SK-N-SH treated with all-trans-retinoic acid at 6 μM for 48 hours (cell line): ENCODE results near the gene REPS1.

Experiments used
- ATAC-seq: fragments of 200-7000 bp; cut with Tn5 transposase; 3 replicates; pipeline ENCODE4 v1.9.1; 2020; ENCODE audit warnings: mild to moderate bottlenecking, moderate library complexity
- ARNTL ChIP-seq: fragments of 450-650 bp; formaldehyde crosslinking; IDR thresholded peaks from 2 replicates; pipeline ENCODE4 v1.5.0; 2020; ENCODE audit warnings: low read depth, mild to moderate bottlenecking, moderate library complexity, borderline replicate concordance
- CREB5 ChIP-seq: fragments of 250-450 bp; sonication (Bioruptor Pico); IDR thresholded peaks from 2 replicates; pipeline ENCODE4 v1.5.1; 2020; ENCODE audit warnings: low read depth, mild to moderate bottlenecking, moderate library complexity
- CSDC2 ChIP-seq: fragments of 250-450 bp; sonication (Bioruptor Pico); IDR thresholded peaks from 2 replicates; pipeline ENCODE4 v1.5.0; 2020; ENCODE audit warnings: mild to moderate bottlenecking, moderate library complexity
- CSRNP3 ChIP-seq: fragments of 250-450 bp; sonication (Bioruptor Pico); IDR thresholded peaks from 2 replicates; pipeline ENCODE4 v1.5.1; 2021; ENCODE audit warnings: mild to moderate bottlenecking, moderate library complexity
- ESRRG ChIP-seq: fragments of 250-450 bp; sonication (Bioruptor Pico); IDR thresholded peaks from 2 replicates; pipeline ENCODE4 v1.6.1; 2021; ENCODE audit warnings: mild to moderate bottlenecking
- GLIS3 ChIP-seq: fragments of 250-450 bp; sonication (Bioruptor Pico); IDR thresholded peaks from 2 replicates; pipeline ENCODE4 v1.5.0; 2020; ENCODE audit warnings: mild to moderate bottlenecking, moderate library complexity
- ISL1 ChIP-seq: fragments of 250-450 bp; sonication (Bioruptor Pico); IDR thresholded peaks from 2 replicates; pipeline ENCODE4 v2.1.2; 2022; ENCODE audit warnings: mild to moderate bottlenecking, moderate library complexity
- PATZ1 ChIP-seq: fragments of 250-450 bp; sonication (Bioruptor Pico); IDR thresholded peaks from 2 replicates; pipeline ENCODE4 v1.8.0; 2020; ENCODE audit warnings: mild to moderate bottlenecking, moderate library complexity, borderline replicate concordance
- POU6F1 ChIP-seq: fragments of 250-450 bp; sonication (Bioruptor Pico); IDR thresholded peaks from 2 replicates; pipeline ENCODE4 v1.8.0; 2021; ENCODE audit warnings: low read depth, mild to moderate bottlenecking, moderate library complexity, borderline replicate concordance
- PPARA ChIP-seq: fragments of 250-450 bp; sonication (Bioruptor Pico); IDR thresholded peaks from 2 replicates; pipeline ENCODE4 v1.5.0; 2020; ENCODE audit warnings: mild to moderate bottlenecking, borderline replicate concordance
- RARB ChIP-seq: fragments of 250-450 bp; sonication (Bioruptor Pico); IDR thresholded peaks from 2 replicates; pipeline ENCODE4 v1.8.0; 2021; ENCODE audit warnings: mild to moderate bottlenecking, moderate library complexity
- SNAI2 ChIP-seq: fragments of 250-450 bp; sonication (Bioruptor Pico); IDR thresholded peaks from 2 replicates; pipeline ENCODE4 v1.5.0; 2020; ENCODE audit warnings: mild to moderate bottlenecking, moderate library complexity
- TCF4 ChIP-seq: fragments of 250-450 bp; sonication (Bioruptor Pico); IDR thresholded peaks from 2 replicates; pipeline ENCODE4 v1.8.0; 2021; ENCODE audit warnings: mild to moderate bottlenecking, moderate library complexity, borderline replicate concordance
- TOX ChIP-seq: fragments of 250-450 bp; sonication (Bioruptor Pico); IDR thresholded peaks from 2 replicates; pipeline ENCODE4 v1.8.0; 2021; ENCODE audit warnings: mild to moderate bottlenecking, moderate library complexity, borderline replicate concordance
- TSHZ2 ChIP-seq: fragments of 250-450 bp; sonication (Bioruptor Pico); IDR thresholded peaks from 2 replicates; pipeline ENCODE4 v1.5.0; 2020; ENCODE audit warnings: mild to moderate bottlenecking, moderate library complexity
- ZC3H10 ChIP-seq: fragments of 250-450 bp; sonication (Bioruptor Pico); IDR thresholded peaks from 2 replicates; pipeline ENCODE4 v1.5.1; 2021; ENCODE audit warnings: mild to moderate bottlenecking, moderate library complexity
- ZFP3 ChIP-seq: fragments of 250-450 bp; sonication (Bioruptor Pico); IDR thresholded peaks from 2 replicates; pipeline ENCODE4 v1.5.0; 2020; ENCODE audit warnings: mild to moderate bottlenecking, moderate library complexity
- ZFP30 ChIP-seq: fragments of 450-650 bp; formaldehyde crosslinking; IDR thresholded peaks from 2 replicates; pipeline ENCODE4 v1.5.0; 2022; ENCODE audit warnings: mild to moderate bottlenecking, moderate library complexity
- ZNF565 ChIP-seq: fragments of 450-650 bp; formaldehyde crosslinking; conservative IDR thresholded peaks from 2 replicates; pipeline ENCODE4 v1.5.0; 2020; ENCODE audit warnings: low read depth, mild to moderate bottlenecking, moderate library complexity
- ZNF70 ChIP-seq: fragments of 450-650 bp; formaldehyde crosslinking; IDR thresholded peaks from 2 replicates; pipeline ENCODE4 v1.5.0; 2020; ENCODE audit warnings: mild to moderate bottlenecking, moderate library complexity
- ZNF8 ChIP-seq: fragments of 450-650 bp; formaldehyde crosslinking; IDR thresholded peaks from 2 replicates; pipeline ENCODE4 v1.5.0; 2020; ENCODE audit warnings: mild to moderate bottlenecking, moderate library complexity

REPS1 gene

GRCh38 chr6:138923561-138923960 is 64.5 kb downstream of the REPS1 start:
- no peak for ATAC-seq
- no peak for TF ChIP-seq POU6F1 (CRISPR knock-in tag)
- no peak for TF ChIP-seq ISL1 (CRISPR knock-in tag)
- no peak for TF ChIP-seq PATZ1 (CRISPR knock-in tag)
- TF ChIP-seq ZNF70 (CRISPR knock-in tag), result no peak
- no peak for TF ChIP-seq CSRNP3 (CRISPR knock-in tag)
- TF ChIP-seq ZNF565 (CRISPR knock-in tag), result no peak
- TF ChIP-seq CSDC2, result no peak
- no peak for TF ChIP-seq RARB (CRISPR knock-in tag)
- no peak for TF ChIP-seq SNAI2
- no peak for TF ChIP-seq GLIS3 (CRISPR knock-in tag)
- TF ChIP-seq ZFP3 (CRISPR knock-in tag), result no peak
- TF ChIP-seq TOX (CRISPR knock-in tag), result no peak
- TF ChIP-seq ESRRG, result no peak
- no peak for TF ChIP-seq ARNTL (CRISPR knock-in tag)
- TF ChIP-seq ZNF8 (CRISPR knock-in tag), result no peak
- no peak for TF ChIP-seq TCF4 (CRISPR knock-in tag)
- TF ChIP-seq ZC3H10 (CRISPR knock-in tag), result no peak

GRCh38 chr6:138920906-138921305 is 67.1 kb downstream of the REPS1 start:
- no peak for TF ChIP-seq TSHZ2
- TF ChIP-seq SNAI2, result no peak
- no peak for TF ChIP-seq ZNF565 (CRISPR knock-in tag)
- no peak for TF ChIP-seq CREB5 (CRISPR knock-in tag)
- TF ChIP-seq CSRNP3 (CRISPR knock-in tag), result no peak
- no peak for TF ChIP-seq PATZ1 (CRISPR knock-in tag)
- TF ChIP-seq ZFP30 (CRISPR knock-in tag), result no peak
- TF ChIP-seq GLIS3 (CRISPR knock-in tag), result no peak
- TF ChIP-seq PPARA (CRISPR knock-in tag), result no peak
- ATAC-seq, result no peak
